Islet precursor cell (in vitro differentiated cells): Measurements from ENCODE around the gene TRERF1.

ENCODE experiments used
- DNase-seq: peaks from one replicate; pipeline ENCODE4 v3.0.0-alpha.2; 2018

The TRERF1 gene

GRCh38 chr6:42179261-42179944 lies 272.3 kb downstream of the TRERF1 start:
- DNase-seq = peak; percentile 73

DNA sequence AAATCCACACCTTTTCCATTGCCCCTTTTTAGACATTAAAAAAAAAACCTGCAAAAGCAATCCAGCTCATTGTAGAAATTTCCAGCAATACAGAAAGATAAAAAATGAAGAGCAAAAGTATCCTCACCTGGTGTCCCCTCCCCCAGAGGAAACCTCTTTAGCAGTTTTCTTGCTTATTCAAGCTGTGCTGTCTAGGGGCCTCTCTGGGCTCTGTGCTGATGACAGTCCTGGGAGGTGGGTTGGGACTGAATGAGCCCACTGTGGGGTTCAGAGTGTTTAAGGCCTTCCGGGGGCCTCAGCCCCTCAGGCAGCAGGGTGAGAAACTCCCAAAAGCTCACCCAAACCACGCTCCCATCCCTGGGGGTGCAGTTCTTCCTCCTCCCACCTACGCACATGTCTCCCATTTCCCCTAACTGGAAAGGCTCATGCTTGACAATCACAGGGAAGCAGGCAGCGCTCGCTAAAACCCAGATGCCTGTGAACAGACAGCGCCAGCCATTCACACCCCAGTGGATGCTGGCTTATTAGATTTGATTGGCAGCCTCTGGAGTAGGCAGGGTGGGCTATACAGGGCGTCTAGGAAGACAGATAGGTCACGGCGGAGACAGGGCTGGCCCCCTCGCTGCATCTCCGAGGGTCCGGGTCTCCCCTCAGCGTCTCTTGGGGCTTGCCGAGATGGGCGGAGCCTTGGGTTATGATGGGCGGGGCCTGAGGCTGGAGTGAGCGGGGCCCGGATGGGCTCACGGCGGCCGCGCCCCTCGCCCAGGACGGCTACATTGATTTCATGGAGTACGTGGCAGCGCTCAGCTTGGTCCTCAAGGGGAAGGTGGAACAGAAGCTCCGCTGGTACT lies 274.0 kb downstream of the TRERF1 start:
- DNase-seq = peak; percentile 75

DNA sequence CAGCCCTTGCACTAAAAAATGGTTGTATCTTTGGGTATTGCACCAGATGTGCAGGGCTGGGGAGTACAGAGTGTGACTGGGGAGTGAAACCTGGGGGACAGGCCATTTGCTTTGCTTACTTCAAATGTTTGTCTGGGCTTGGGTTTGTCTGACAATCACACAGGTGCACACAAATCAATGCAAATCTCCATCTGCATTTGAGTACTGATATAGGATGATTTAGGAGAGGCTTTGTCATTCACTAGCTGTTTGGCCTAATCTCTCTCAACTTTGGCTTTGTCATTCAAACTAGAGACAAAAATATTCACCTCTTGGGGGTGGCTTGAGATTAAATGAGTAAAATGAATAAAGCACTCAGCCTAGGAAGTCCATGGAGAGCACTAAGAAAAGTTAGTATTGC lies 274.7 kb downstream of the TRERF1 start:
- DNase-seq = no peak

- no peak for DNase-seq
These were observed 275.9 kb downstream of the TRERF1 start for GRCh38 chr6:42175860-42176259.
